ENCODE measurements around the gene SAMD8.

DNA sequence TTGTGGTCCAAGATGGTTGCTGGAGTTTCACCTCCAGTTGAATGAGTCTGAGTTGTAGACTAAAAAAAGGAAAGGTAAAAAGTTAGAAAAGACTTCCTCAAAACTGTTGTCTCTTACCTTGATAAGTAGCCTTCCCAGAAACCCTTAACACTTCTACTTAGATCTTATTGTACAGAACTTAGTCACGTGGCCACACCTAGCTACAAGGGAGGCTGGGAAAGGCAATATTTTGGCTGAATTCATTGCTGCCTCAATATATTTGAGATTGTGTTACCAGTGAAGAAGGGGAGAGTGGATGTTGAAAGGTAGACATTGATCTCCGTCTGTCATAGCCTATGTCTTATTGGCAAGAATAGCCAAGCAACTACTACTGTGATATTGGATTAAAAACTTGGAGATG lies 63.6 kb downstream of the SAMD8 start:
- TF ChIP-seq, protein P1, sequence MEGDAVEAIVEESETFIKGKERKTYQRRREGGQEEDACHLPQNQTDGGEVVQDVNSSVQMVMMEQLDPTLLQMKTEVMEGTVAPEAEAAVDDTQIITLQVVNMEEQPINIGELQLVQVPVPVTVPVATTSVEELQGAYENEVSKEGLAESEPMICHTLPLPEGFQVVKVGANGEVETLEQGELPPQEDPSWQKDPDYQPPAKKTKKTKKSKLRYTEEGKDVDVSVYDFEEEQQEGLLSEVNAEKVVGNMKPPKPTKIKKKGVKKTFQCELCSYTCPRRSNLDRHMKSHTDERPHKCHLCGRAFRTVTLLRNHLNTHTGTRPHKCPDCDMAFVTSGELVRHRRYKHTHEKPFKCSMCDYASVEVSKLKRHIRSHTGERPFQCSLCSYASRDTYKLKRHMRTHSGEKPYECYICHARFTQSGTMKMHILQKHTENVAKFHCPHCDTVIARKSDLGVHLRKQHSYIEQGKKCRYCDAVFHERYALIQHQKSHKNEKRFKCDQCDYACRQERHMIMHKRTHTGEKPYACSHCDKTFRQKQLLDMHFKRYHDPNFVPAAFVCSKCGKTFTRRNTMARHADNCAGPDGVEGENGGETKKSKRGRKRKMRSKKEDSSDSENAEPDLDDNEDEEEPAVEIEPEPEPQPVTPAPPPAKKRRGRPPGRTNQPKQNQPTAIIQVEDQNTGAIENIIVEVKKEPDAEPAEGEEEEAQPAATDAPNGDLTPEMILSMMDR (IDR thresholded peaks at IDR 0.05) = no peak
- no peak for TF ChIP-seq POLR2AphosphoS5 (IDR thresholded peaks at IDR 0.05)

All from sigmoid colon (tissue), 4 donors.